ENCODE results near the gene TAB2. TPM values are rescaled to one million over a fixed set of nuclear protein-coding genes. Genes with fewer than 3 reads are reported as not detected.

The TAB2 gene
- total and polyA plus RNA-seq, 7 donors = 33.4 to 149 (median 100) TPM

- Histone ChIP-seq H3K9me3 (no peaks in the 10 kb centered on the region), H3K36me3 (no peaks in the 10 kb centered on the region), H3K4me1 (peaks cover 0 to 15% (median 9%) of the 10 kb centered on the region in 4 donors), H3K27me3 (no peaks in the 10 kb centered on the region), H3K27ac (no peak overlapping the region), H3K4me3 (no peak overlapping the region)
- TF ChIP-seq POLR2A (IDR thresholded peaks at IDR 0.05) = no peak
- TF ChIP-seq EP300 (IDR thresholded peaks at IDR 0.05) = no peak
- TF ChIP-seq CTCF (IDR thresholded peaks at IDR 0.05) = no peak
- no peak for TF ChIP-seq POLR2AphosphoS5 (IDR thresholded peaks at IDR 0.05)
- DNase-seq = no peak
- 78 to 82% methylated on average over 5 of the region's 5 CpGs for WGBS, 2 donors
- intact Hi-C loops (cut with DNase I) = loop anchor here (5.0 to 10.0 kb wide), 2 partner anchors 104 to 216 kb away; partner anchors contain the start of gene TAB2
These were observed 103.6 kb downstream of the TAB2 start for GRCh38 chr6:149421132-149421531.

GRCh38 chr6:149422581-149422980 is 105.1 kb downstream of the TAB2 start:
- Histone ChIP-seq H3K36me3 (no peaks in the 10 kb centered on the region), H3K4me3 (no peak overlapping the region), H3K9me3 (no peaks in the 10 kb centered on the region), H3K27me3 (no peaks in the 10 kb centered on the region), H3K4me1 (peaks cover 0 to 15% (median 9%) of the 10 kb centered on the region in 4 donors), H3K27ac (peak overlapping the region in 1 of 4 donors; percentile 58)
- 92 to 93% methylated on average over 4 of the region's 4 CpGs for WGBS, 2 donors
- no peak for DNase-seq
- intact Hi-C loops (cut with DNase I) = loop anchor here (5.0 to 10.0 kb wide), 2 partner anchors 105 to 218 kb away; partner anchors contain the start of gene TAB2
- TF ChIP-seq POLR2AphosphoS5 (IDR thresholded peaks at IDR 0.05) (no peak), EP300 (IDR thresholded peaks at IDR 0.05) (no peak), POLR2A (IDR thresholded peaks at IDR 0.05) (no peak), CTCF (IDR thresholded peaks at IDR 0.05) (no peak)

GRCh38 chr6:149423964-149424440 is 106.5 kb downstream of the TAB2 start:
- Histone ChIP-seq H3K4me3 (no peak overlapping the region), H3K4me1 (peaks cover 0 to 15% (median 9%) of the 10 kb centered on the region in 4 donors), H3K36me3 (no peaks in the 10 kb centered on the region), H3K9me3 (no peaks in the 10 kb centered on the region), H3K27ac (peak overlapping the region in 2 of 4 donors; percentile 40 to 58), H3K27me3 (no peaks in the 10 kb centered on the region)
- intact Hi-C loops (cut with DNase I) = loop anchor here (5.0 to 10.0 kb wide), 2 partner anchors 107 to 219 kb away; partner anchors contain the start of gene TAB2
- TF ChIP-seq CTCF (IDR thresholded peaks at IDR 0.05) (no peak), EP300 (IDR thresholded peaks at IDR 0.05) (no peak), POLR2A (IDR thresholded peaks at IDR 0.05) (no peak), POLR2AphosphoS5 (IDR thresholded peaks at IDR 0.05) (no peak)
- WGBS, 2 donors = 83 to 87% methylated on average over 7 of the region's 7 CpGs
- no peak for DNase-seq

GRCh38 chr6:149425224-149425623 is 107.7 kb downstream of the TAB2 start:
- H3K4me3 ChIP-seq = no peak overlapping the region
- no peaks in the 10 kb centered on the region for H3K36me3 ChIP-seq
- no peaks in the 10 kb centered on the region for H3K9me3 ChIP-seq
- 85 to 98% methylated on average over 8 of the region's 8 CpGs for WGBS, 2 donors
- intact Hi-C loops (cut with DNase I) = loop anchor here (10.0 kb wide), 1 partner anchor 220 kb away; no protein-coding TSS in a partner anchor
- TF ChIP-seq POLR2A (IDR thresholded peaks at IDR 0.05) (no peak), EP300 (IDR thresholded peaks at IDR 0.05) (no peak), POLR2AphosphoS5 (IDR thresholded peaks at IDR 0.05) (no peak), CTCF (IDR thresholded peaks at IDR 0.05) (no peak)
- H3K27me3 ChIP-seq = no peaks in the 10 kb centered on the region
- peaks cover 0 to 15% (median 9%) of the 10 kb centered on the region in 4 donors for H3K4me1 ChIP-seq
- DNase-seq = peak; percentile 57
- H3K27ac ChIP-seq = no peak overlapping the region
